OCI-LY7 (cell line): ENCODE data around the gene KIF26A. TPM values are rescaled to one million over a fixed set of nuclear protein-coding genes. Genes with fewer than 3 reads are reported as not detected.

Experiments used
- BruUV-seq: library from RNA; stranded (reverse); fragments of 400-500 nt; replicated peaks from 2 replicates; lab custom pipeline; 2021; lab: Mats Ljungman, UMichigan
- CTCF ChIA-PET: fragments of 300-600 bp; sonication (Branson Sonifier 250); formaldehyde crosslinking; loops from one replicate; lab custom pipeline; 2022; ENCODE audit warnings: antibody characterized with exemption; ENCODE audit not compliant: unreplicated experiment; lab: Charles Lee
- POLR2A ChIA-PET: fragments of 300-600 bp; sonication (Branson Sonifier 250); formaldehyde crosslinking; loops from one replicate; lab custom pipeline; 2022; ENCODE audit warnings: antibody characterized with exemption; lab: Charles Lee
- DNase-seq: peaks from one replicate; pipeline ENCODE4 v3.0.0-alpha.2; 2015; ENCODE audit warnings: low spot score
- H2AFZ ChIP-seq: fragments of 200-600 bp; sonication (generic), shearing (Covaris generic); 2 replicates; pipeline ENCODE4 v1.6.1; 2014; ENCODE audit warnings: mild to moderate bottlenecking, antibody characterized with exemption, low read length, moderate library complexity
- H3K27ac ChIP-seq: fragments of 200-600 bp; sonication (generic); 2 replicates; pipeline ENCODE4 v1.5.1; 2014; ENCODE audit warnings: mixed run types, low read depth, mild to moderate bottlenecking, moderate library complexity, low read length, inconsistent platforms; ENCODE audit not compliant: poor library complexity, severe bottlenecking
- H3K36me3 ChIP-seq: fragments of 200-600 bp; sonication (generic); 2 replicates; pipeline ENCODE4 v1.6.1; 2014; ENCODE audit warnings: mild to moderate bottlenecking, antibody characterized with exemption, low read length, moderate library complexity, mixed read lengths; ENCODE audit not compliant: insufficient read depth
- H3K4me1 ChIP-seq: fragments of 200-600 bp; sonication (generic); 2 replicates; pipeline ENCODE4 v1.5.1; 2014; ENCODE audit warnings: mild to moderate bottlenecking, low read length; ENCODE audit not compliant: insufficient read depth, poor library complexity, severe bottlenecking
- H3K4me2 ChIP-seq: fragments of 200-600 bp; sonication (generic); 2 replicates; pipeline ENCODE4 v1.6.1; 2014; ENCODE audit warnings: mild to moderate bottlenecking, low read length
- H3K4me3 ChIP-seq: fragments of 200-600 bp; sonication (generic); 2 replicates; pipeline ENCODE4 v1.5.1; 2014; ENCODE audit warnings: mild to moderate bottlenecking, low read depth, low read length; ENCODE audit not compliant: poor library complexity, severe bottlenecking
- H3K79me2 ChIP-seq: fragments of 200-600 bp; sonication (generic); 2 replicates; pipeline ENCODE4 v1.6.1; 2016; ENCODE audit warnings: low read depth, mild to moderate bottlenecking, low read length, moderate library complexity, mixed read lengths; ENCODE audit not compliant: insufficient read depth
- H3K9me2 ChIP-seq: fragments of 200-600 bp; sonication (generic); 2 replicates; pipeline ENCODE4 v1.6.1; 2016; ENCODE audit warnings: mild to moderate bottlenecking, low read length, mixed read lengths; ENCODE audit not compliant: insufficient read depth
- H3K9me3 ChIP-seq: fragments of 200-600 bp; sonication (generic); 2 replicates; pipeline ENCODE4 v1.6.1; 2014; ENCODE audit warnings: mild to moderate bottlenecking, mixed run types, low read length, mixed read lengths
- H4K20me1 ChIP-seq: fragments of 200-600 bp; sonication (generic); 2 replicates; pipeline ENCODE4 v1.6.1; 2014; ENCODE audit warnings: mild to moderate bottlenecking, antibody characterized with exemption, low read length, moderate library complexity, mixed read lengths; ENCODE audit not compliant: insufficient read depth
- CTCF ChIP-seq: fragments of 200-600 bp; sonication (generic); conservative IDR thresholded peaks from 2 replicates; pipeline ENCODE4 v1.5.1; 2014; ENCODE audit warnings: mild to moderate bottlenecking, antibody characterized with exemption, low read length, moderate library complexity, mixed read lengths
- EZH2phosphoT487 ChIP-seq: fragments of 200-600 bp; sonication (generic); IDR thresholded peaks from 2 replicates; pipeline ENCODE4 v1.6.1; 2018; ENCODE audit warnings: low read depth, borderline replicate concordance, mild to moderate bottlenecking, mixed run types, antibody characterized with exemption, low read length, moderate library complexity, mixed read lengths
- intact Hi-C: fragments of 100-400 bp; cut with micrococcal nuclease; formaldehyde crosslinking; loops from one replicate; pipeline ENCODE4 v1.10.0; 2022; ENCODE audit not compliant: unreplicated experiment
- total RNA-seq, 2 experiments: library from RNA; depleted of rRNA in 1 of 2; stranded (reverse); fragments of >200 nt in 1 of 2; shearing (Covaris generic) in 1 of 2; gene quantifications; 2 replicates each; pipeline ENCODE4 v1.2.3, GENCODE V29; 2014 to 2022

The KIF26A gene
- total RNA-seq, 2 experiments from 2014 or later = not detected

GRCh38 chr14:104154246-104154645, 15.9 kb downstream of the KIF26A start:
- intact Hi-C loops = no loop called here
- H3K27ac ChIP-seq = no peak overlapping the region
- TF ChIP-seq EZH2phosphoT487 (no peak), CTCF (no peak)
- H3K9me2 ChIP-seq = no peaks in the 10 kb centered on the region
- no peaks in the 10 kb centered on the region for H3K36me3 ChIP-seq
- no peak overlapping the region for H3K4me2 ChIP-seq
- H3K9me3 ChIP-seq = no peaks in the 10 kb centered on the region
- no peak overlapping the region for H3K4me3 ChIP-seq
- DNase-seq = no peak
- ChIA-PET CTCF (no interaction called here), POLR2A (no interaction called here)
- H3K4me1 ChIP-seq = no peaks in the 10 kb centered on the region
- no peak overlapping the region for H2AFZ ChIP-seq
- no peaks in the 10 kb centered on the region for H4K20me1 ChIP-seq
- no TSS peak for BruUV-seq
- H3K79me2 ChIP-seq = no peaks in the 10 kb centered on the region

GRCh38 chr14:104155513-104155912, 17.1 kb downstream of the KIF26A start:
- no peak overlapping the region for H2AFZ ChIP-seq

More at GRCh38 chr14:104155513-104155912, 17.1 kb downstream of the KIF26A start:
- Histone ChIP-seq H3K4me2 (no peak overlapping the region), H3K79me2 (no peaks in the 10 kb centered on the region), H4K20me1 (no peaks in the 10 kb centered on the region), H3K4me1 (no peaks in the 10 kb centered on the region), H3K9me2 (no peaks in the 10 kb centered on the region), H3K4me3 (no peak overlapping the region), H3K9me3 (no peaks in the 10 kb centered on the region), H3K36me3 (no peaks in the 10 kb centered on the region), H3K27ac (no peak overlapping the region)
- BruUV-seq = no TSS peak
- DNase-seq = no peak
- CTCF ChIA-PET = no interaction called here
- intact Hi-C loops = no loop called here
- TF ChIP-seq EZH2phosphoT487 = no peak
- no peak for TF ChIP-seq CTCF
- POLR2A ChIA-PET = interaction anchor here (0.5 kb wide), 1 partner anchor 12 kb away, joined by 3 read pairs; no protein-coding TSS in a partner anchor
